LNCaP clone FGC (cell line): Measurements from ENCODE around the gene DCTN5.
"Not testable (repeated sequence)": the region's sequence is repeated elsewhere in the genome, so short reads cannot be mapped to it uniquely, and the experiment has no call there.

Experiments
- DNase-seq: peaks from one replicate; pipeline ENCODE4 v3.0.0-alpha.2; 2011; ENCODE audit warnings: low read depth
- H3K4me3 ChIP-seq: 2 replicates; pipeline ENCODE4 v1.5.1; 2011; ENCODE audit warnings: mild to moderate bottlenecking, low read depth, low read length, control low read depth
- CTCF ChIP-seq: IDR thresholded peaks from 2 replicates; pipeline ENCODE4 v1.5.1; 2012; ENCODE audit warnings: mild to moderate bottlenecking; ENCODE audit not compliant: control insufficient read depth, insufficient read depth; ENCODE audit errors: extremely low read depth

DCTN5 gene

DNA sequence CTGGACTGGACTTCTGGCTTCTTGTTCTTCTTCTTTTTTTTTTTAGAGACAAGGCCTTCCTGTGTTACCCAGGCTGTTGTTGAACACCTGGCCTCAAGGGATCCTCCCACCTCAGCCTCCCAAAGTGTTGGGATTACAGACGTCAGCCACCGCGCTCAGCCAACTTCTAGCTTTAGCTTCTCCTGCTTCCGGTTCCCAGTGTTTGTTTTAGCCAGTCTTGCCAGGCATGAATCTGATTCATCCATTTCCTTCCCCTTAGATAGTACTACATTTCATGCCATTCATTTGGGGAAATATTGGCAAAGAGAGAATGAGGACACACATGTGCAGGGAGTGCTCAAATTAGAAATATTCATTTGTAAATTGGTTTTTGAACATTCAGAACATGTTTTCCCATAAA, 33.1 kb upstream of the DCTN5 start:
- TF ChIP-seq CTCF = no peak
- no peak overlapping the region for H3K4me3 ChIP-seq
- peak; percentile 23 for DNase-seq

- H3K4me3 ChIP-seq = no peak overlapping the region
- DNase-seq = no peak
- no peak for TF ChIP-seq CTCF
Observed at GRCh38 chr16:23609929-23610328, 31.3 kb upstream of the DCTN5 start.

DNA sequence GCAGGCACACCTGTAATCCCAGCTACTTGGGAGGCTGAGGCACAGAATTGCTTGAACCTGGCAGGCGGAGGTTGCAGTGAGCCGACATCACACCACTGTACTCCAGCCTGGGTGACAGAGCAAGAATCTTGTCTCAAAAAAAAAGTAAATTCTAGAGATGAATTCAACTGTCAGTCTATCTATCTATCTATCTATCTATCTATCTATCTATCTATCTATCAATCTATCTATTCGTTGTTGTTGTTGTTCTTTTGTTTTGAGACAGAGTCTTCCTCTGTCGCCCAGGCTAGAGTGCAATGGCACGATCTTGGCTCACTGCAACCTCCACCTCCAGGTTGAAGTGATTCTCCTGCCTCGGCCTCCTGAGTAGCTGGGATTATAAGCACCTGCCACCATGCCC, 30.4 kb upstream of the DCTN5 start:
- H3K4me3 ChIP-seq, DNase-seq: not testable (repeated sequence)

DNA sequence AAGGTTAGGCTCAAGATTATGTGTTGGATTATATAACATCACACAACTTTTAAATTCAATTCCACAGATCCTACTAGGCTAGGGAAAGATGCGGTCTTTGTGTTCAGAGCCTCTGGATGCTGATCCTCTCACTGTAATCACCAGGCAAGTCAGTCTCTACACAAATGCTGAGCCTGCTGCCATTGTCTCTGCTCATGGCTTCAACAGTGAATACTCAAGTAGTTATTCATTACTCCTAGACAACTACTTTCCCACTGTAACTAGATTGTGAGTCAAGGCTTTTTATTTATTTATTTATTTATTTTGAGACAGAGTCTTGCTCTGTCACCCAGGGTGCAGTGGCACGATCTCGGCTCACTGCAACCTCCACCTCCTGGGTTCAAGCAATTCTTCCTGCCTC, 29.3 kb upstream of the DCTN5 start:
- no peak for DNase-seq
- TF ChIP-seq CTCF = no peak
- H3K4me3 ChIP-seq = no peak overlapping the region

- TF ChIP-seq CTCF = no peak
- DNase-seq = no peak
- no peak overlapping the region for H3K4me3 ChIP-seq
Observed at GRCh38 chr16:23615805-23616204, 25.5 kb upstream of the DCTN5 start.

GRCh38 chr16:23624092-23624491, 17.2 kb upstream of the DCTN5 start:
- H3K4me3 ChIP-seq = no peak overlapping the region
- no peak for DNase-seq
- TF ChIP-seq CTCF = no peak

GRCh38 chr16:23629516-23629915, 11.8 kb upstream of the DCTN5 start:
- no peak overlapping the region for H3K4me3 ChIP-seq
- no peak for DNase-seq
- TF ChIP-seq CTCF = no peak

- not testable (repeated sequence) for DNase-seq, H3K4me3 ChIP-seq
Observed at GRCh38 chr16:23631874-23632273, 9.4 kb upstream of the DCTN5 start.
